HG03045 (cell line): Measurements from ENCODE around the gene SNAPC3.
A peak's percentile ranks its signal among the peaks of the same experiment; 100 is the strongest.
"Not testable (repeated sequence)": the region's sequence is repeated elsewhere in the genome, so short reads cannot be mapped to it uniquely, and the experiment has no call there.

Experiments
- ATAC-seq: cut with Tn5 transposase; IDR thresholded peaks from one replicate; pipeline ENCODE4 v1.9.1; 2021; ENCODE audit warnings: mild to moderate bottlenecking, moderate library complexity; ENCODE audit not compliant: unreplicated experiment

The SNAPC3 gene

DNA sequence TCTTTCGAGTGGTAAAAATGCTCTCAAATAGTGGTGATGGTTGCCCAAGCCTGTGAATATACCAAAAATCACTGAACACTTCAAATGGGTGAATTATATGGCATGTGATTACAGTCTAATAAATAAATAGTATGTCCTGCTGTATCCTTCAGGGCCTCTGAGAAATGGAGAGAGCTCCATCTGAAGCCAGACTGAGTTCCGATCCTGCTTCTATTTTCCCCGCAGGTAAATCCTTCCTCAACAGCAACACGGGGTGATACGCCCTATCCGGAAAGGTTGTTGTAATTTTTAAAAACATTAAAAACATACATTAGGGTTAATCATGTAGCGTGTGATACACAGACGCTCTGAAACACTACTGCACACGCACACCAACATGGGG is 695 bp upstream of the SNAPC3 start:
- no peak for ATAC-seq

DNA sequence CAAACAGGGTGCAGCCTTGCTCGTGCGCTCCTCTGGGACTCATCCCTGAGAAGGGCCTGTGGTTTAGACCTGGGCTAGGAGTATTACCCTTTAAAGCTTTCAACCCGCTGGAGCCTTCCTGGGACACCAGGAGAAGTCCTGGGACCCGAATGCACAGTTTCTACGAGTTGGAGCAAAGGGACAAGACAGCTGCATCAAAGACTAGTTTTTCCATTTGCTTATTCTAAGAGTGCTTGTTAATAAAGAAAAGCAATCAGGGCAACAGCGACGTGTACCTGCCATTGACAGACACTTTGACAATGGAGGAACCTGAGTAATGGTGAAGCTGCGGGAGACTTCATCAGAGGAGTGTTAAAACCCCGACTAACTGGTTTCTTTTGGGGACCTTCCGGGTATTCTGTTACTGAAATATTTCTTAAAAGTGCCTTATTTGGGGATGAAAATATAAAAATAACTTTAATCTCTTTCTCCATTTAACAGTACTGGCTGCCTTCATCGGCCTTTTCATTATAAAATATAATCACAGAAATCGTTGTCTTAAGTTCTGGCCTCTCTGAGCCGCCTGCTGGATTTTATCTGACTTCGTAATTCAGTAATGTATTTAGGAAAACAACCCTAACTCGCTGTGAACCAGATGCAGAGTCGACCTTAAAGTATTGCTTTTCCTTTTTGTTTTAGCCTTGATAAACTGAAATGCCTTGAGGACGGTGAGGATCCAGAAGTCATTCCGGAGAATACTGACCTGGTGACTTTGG is 732 bp downstream of the SNAPC3 start:
- ATAC-seq: no peak

DNA sequence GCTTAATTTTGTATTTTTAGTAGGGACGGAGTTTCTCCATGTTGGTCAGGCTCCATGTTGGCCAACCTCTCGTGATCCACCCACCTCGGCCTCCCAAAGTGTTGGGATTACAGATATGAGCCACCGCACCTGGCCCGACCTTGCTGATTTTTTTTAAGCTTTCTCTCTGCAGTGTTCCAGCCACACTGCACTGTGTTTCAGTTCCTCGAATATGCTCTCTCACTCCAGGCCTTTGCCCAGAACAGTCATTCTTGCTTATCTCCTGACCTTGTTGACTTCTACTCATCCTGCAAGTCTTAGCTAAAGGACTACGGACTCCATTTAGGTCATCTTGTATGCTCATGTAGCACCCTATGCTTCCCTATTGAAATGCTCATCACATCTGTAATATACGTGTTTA is 3.3 kb downstream of the SNAPC3 start:
- peak; percentile 36 for ATAC-seq

GRCh38 chr9:15427702-15428101 is 5.0 kb downstream of the SNAPC3 start:
- not testable (repeated sequence) for ATAC-seq

- ATAC-seq: no peak
Observed at GRCh38 chr9:15430920-15431844, 8.5 kb downstream of the SNAPC3 start.

- no peak for ATAC-seq
Observed at GRCh38 chr9:15433191-15433590, 10.5 kb downstream of the SNAPC3 start.

DNA sequence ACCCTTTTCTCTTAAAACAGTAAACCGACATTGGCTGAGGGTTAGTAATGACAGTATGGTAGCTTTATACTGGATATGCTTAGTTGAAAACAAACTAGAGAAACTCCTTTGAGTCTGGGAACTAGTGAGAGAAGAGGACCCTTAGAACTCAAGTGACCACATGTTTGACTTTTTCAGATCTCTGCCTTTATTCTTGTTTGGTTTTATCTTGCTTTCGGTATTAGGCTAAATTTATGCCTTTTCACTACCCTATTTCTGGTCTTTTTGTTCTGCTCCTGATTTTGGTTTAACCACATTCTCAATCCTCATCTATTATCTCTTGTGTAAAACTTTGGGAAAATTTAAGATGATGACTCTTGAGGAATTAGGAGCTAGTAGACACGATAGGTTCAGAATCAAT is 11.0 kb downstream of the SNAPC3 start:
- ATAC-seq: no peak

DNA sequence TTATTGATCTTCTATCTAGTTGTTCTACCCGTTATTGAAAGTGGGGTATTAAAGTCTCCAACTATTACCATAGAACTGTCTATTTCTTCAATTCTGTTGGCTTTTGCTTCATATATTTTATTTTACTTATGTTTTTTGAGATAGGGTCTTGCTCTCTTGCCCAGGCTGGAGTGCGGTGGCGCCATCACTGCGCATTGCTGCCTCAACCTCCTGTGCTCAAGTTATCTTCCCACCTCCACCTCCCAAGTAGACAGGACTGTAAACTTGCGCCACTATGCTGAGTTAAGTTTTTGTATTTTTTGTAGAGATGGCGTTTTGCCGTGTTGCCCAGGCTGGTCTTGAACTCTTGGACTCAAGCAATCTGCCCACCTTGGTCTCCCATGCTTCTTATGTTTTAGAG is 16.2 kb downstream of the SNAPC3 start:
- ATAC-seq: no peak

DNA sequence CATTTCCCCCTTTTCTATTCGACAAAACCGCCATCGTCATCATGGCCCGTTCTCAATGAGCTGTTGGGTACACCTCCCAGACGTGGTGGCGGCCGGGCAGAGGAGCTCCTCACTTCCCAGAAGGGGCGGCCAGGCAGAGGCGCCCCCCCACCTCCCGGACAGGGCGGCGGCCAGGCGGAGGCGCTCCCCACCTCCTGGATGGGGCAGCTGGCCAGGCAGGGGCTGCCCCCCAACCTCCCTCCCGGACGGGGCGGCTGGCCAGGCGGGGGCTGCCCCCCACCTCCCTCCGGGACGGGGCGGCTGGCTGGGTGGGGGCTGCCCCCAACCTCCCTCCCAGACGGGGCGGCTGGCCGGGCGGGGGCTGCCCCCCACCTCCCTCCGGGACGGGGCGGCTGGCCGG is 19.2 kb downstream of the SNAPC3 start:
- ATAC-seq: not testable (repeated sequence)

DNA sequence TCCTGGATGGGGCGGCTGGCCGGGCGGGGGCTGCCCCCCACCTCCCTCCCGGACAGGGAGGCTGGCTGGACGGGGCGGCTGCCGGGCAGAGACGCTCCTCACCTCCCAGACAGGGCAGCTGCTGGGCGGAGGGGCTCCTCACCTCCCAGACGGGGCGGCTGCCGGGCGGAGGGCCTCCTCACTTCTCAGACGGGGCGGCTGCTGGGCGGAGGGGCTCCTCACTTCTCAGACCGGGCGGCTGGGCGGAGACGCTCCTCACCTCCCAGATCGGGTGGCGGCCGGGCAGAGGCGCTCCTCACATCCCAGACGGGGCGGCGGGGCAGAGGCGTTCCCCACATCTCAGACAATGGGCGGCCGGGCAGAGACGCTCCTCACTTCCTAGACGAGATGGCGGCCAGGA is 19.6 kb downstream of the SNAPC3 start:
- not testable (repeated sequence) for ATAC-seq

- ATAC-seq: no peak
Observed at GRCh38 chr9:15444141-15444540, 21.5 kb downstream of the SNAPC3 start.

DNA sequence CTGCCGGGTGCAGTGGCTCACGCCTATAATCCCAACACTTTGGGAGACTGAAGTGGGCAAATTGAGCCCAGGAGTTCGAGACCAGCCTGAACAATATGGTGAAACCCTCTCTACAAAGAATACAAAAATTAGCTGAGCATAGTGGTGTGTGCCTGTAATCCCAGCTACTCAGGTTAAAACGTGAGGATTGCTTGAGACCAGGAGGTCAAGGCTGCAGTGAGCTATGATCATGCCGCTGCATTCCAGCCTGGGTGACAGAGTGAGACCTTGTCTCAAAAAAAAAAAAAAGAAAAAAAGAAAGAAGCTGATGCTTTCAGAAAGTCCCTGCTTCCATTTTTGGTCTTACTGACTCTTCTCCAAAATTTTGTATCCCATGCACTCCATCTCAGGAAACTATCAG is 31.3 kb downstream of the SNAPC3 start:
- ATAC-seq: no peak

DNA sequence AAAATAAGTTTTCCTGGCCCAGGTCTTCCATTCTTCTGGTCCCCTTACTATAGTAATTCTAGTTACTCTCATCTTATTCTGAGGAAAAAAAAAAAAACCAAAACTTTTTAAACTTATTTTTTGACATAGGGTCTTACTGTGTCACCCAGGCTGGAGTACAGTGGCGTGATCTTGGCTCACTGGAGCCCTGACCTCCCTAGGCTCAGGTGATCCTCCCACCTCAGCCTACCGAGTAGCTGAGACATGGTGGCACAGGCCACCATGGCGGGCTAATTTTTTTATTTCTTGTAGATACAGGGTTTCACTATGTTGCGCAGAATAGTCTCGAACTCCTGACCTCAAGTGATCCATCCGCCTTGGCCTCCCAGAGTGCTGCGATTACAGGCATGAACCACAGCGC is 38.4 kb downstream of the SNAPC3 start:
- ATAC-seq: no peak

GRCh38 chr9:15461601-15462000 is 38.9 kb downstream of the SNAPC3 start:
- ATAC-seq: no peak

- ATAC-seq: no peak
Observed at GRCh38 chr9:15468145-15468544, 45.5 kb downstream of the SNAPC3 start.

- no peak for ATAC-seq
Observed at GRCh38 chr9:15469406-15469805, 46.7 kb downstream of the SNAPC3 start.

DNA sequence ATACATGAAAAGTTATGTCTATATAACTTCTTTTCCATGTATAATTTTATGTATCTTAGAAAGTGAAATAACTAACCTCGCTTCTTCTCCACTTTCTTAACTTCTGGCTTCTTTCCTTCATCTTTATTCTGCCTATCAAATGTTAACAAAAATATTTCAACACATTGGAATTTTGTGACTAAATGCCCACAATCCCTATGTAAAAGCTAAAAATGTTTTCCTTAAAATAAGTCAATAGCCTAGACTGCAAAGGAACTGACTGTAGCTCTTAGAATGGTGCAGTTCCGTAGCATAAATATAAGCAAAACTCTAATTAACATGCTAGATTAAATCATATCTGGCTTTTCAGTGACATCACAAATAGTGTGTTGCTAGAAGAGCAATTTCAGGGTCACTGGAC is 47.2 kb downstream of the SNAPC3 start:
- ATAC-seq: no peak

DNA sequence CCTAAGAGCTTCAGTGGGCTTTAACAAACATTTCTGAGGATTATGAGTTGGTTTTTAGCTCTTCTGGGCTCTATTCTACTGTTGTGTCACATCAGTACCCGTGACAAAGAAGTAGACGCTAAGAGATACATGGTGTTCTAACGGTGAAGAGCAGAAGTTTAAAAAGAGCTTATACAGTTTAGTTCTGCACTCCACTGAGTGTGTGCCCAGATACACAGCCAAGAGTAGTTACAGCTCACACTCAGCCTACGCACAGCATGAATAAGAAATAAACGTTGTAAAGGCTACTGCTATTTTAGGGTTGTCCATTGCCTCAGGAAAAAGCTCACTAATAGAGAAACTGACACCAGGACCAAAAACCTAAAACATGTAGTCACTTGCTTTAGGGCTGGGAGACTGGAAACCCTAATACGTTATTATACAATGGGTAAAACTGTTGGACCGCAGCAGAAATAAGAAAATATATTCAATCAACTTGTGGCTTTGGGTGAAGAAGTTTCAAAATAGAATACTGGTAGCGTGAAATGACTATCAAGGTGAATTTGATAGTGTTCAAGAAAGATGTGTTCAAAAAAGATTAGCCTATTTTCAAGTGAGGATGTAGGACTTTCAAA is 53.4 kb downstream of the SNAPC3 start:
- no peak for ATAC-seq

- ATAC-seq: no peak
Observed at GRCh38 chr9:15480028-15480427, 57.4 kb downstream of the SNAPC3 start.

DNA sequence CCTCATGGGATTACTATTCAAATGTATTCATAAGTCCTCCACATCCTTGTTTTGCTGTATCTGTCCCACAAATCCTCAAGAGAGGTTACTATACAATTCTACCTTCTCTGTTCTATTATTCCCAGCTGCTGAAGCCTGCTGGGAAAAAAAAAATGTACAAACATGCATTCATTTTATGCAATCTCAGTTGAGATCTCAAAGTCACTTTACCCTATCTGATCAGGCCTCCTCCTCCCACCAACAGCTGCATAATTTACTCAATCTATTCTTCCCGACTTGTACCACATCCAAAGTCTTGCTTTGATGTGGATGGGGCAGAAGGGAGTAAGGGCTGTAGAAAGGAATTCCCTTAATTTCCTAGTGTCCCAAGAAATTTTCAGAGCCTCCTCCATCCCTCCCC is 59.5 kb downstream of the SNAPC3 start:
- no peak for ATAC-seq

- ATAC-seq: no peak
Observed at GRCh38 chr9:15484802-15485201, 62.1 kb downstream of the SNAPC3 start.
